HCT116 (cell line): Measurements from ENCODE around the gene HSF2BP.

ENCODE experiments used
- EGR1 ChIP-seq: IDR thresholded peaks from 2 replicates; pipeline ENCODE4 v1.6.1; 2012; ENCODE audit warnings: low read depth
- EZH2 ChIP-seq: fragments of 200-600 bp; sonication (generic); IDR thresholded peaks from 2 replicates; pipeline ENCODE4 v1.6.1; 2017; ENCODE audit warnings: antibody characterized with exemption, mixed run types
- JUND ChIP-seq: IDR thresholded peaks from 2 replicates; pipeline ENCODE4 v1.6.1; 2012
- POLR2A ChIP-seq: IDR thresholded peaks from 2 replicates; pipeline ENCODE4 v1.7.0; 2011; ENCODE audit warnings: borderline replicate concordance; ENCODE audit not compliant: insufficient read depth, insufficient read length; ENCODE audit errors: extremely low read depth
- RAD21 ChIP-seq: IDR thresholded peaks from 2 replicates; pipeline ENCODE4 v1.6.1; 2012; ENCODE audit warnings: low read depth, mild to moderate bottlenecking
- SP1 ChIP-seq: IDR thresholded peaks from 2 replicates; pipeline ENCODE4 v1.6.1; 2012; ENCODE audit warnings: low read depth
- TF ChIP-seq, protein P1 (sequence below): IDR thresholded peaks from 2 replicates; pipeline ENCODE4 v1.6.1; 2012
- TF ChIP-seq, protein P2 (sequence below), 3 experiments: fragments of 200-600 bp in 1 of 3; sonication (generic) in 1 of 3; IDR thresholded peaks in 2 of 3; conservative IDR thresholded peaks in 1 of 3; 2 replicates each; pipeline ENCODE4 v1.5.1; 2012 to 2017; ENCODE audit warnings: low read depth in 2 of 3, low read length in 2 of 3, antibody characterized with exemption in 1 of 3, borderline replicate concordance in 1 of 3, control low read depth in 1 of 3, mild to moderate bottlenecking in 1 of 3, mixed read lengths in 1 of 3, mixed run types in 1 of 3, moderate library complexity in 1 of 3; ENCODE audit not compliant: insufficient read depth in 1 of 3
- TF ChIP-seq, protein P3 (sequence below): IDR thresholded peaks from 2 replicates; pipeline ENCODE4 v1.6.1; 2011; ENCODE audit warnings: mild to moderate bottlenecking, low read length, moderate library complexity; ENCODE audit not compliant: insufficient replicate concordance; ENCODE audit errors: extremely low read depth

- TF ChIP-seq EZH2 (no peak), RAD21 (no peak), JUND (no peak), SP1 (no peak), EGR1 (no peak), POLR2A (no peak)
- TF ChIP-seq, protein P1, sequence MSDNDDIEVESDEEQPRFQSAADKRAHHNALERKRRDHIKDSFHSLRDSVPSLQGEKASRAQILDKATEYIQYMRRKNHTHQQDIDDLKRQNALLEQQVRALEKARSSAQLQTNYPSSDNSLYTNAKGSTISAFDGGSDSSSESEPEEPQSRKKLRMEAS: no peak
- TF ChIP-seq, protein P2, sequence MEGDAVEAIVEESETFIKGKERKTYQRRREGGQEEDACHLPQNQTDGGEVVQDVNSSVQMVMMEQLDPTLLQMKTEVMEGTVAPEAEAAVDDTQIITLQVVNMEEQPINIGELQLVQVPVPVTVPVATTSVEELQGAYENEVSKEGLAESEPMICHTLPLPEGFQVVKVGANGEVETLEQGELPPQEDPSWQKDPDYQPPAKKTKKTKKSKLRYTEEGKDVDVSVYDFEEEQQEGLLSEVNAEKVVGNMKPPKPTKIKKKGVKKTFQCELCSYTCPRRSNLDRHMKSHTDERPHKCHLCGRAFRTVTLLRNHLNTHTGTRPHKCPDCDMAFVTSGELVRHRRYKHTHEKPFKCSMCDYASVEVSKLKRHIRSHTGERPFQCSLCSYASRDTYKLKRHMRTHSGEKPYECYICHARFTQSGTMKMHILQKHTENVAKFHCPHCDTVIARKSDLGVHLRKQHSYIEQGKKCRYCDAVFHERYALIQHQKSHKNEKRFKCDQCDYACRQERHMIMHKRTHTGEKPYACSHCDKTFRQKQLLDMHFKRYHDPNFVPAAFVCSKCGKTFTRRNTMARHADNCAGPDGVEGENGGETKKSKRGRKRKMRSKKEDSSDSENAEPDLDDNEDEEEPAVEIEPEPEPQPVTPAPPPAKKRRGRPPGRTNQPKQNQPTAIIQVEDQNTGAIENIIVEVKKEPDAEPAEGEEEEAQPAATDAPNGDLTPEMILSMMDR (IDR thresholded peaks at IDR 0.05 in 2 of 3, conservative IDR thresholded peaks at IDR 0.05 in 1 of 3; ENCODE audit: borderline replicate concordance in 1 of 3, insufficient read depth in 1 of 3, low read depth in 2 of 3, low read length in 2 of 3): no peak
- TF ChIP-seq, protein P3, sequence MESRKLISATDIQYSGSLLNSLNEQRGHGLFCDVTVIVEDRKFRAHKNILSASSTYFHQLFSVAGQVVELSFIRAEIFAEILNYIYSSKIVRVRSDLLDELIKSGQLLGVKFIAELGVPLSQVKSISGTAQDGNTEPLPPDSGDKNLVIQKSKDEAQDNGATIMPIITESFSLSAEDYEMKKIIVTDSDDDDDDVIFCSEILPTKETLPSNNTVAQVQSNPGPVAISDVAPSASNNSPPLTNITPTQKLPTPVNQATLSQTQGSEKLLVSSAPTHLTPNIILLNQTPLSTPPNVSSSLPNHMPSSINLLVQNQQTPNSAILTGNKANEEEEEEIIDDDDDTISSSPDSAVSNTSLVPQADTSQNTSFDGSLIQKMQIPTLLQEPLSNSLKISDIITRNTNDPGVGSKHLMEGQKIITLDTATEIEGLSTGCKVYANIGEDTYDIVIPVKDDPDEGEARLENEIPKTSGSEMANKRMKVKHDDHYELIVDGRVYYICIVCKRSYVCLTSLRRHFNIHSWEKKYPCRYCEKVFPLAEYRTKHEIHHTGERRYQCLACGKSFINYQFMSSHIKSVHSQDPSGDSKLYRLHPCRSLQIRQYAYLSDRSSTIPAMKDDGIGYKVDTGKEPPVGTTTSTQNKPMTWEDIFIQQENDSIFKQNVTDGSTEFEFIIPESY: no peak
These were observed 58.5 kb downstream of the HSF2BP start for GRCh38 chr21:43600642-43601402.
